K562 (cell line): ENCODE measurements around the gene KCNB1. TPM values are rescaled to one million over a fixed set of nuclear protein-coding genes. Genes with fewer than 3 reads are reported as not detected.

ENCODE experiments used
- ATAC-seq: fragments of 200-7000 bp; cut with Tn5 transposase; 3 replicates; pipeline ENCODE4 v1.9.1; 2020; ENCODE audit warnings: moderate library complexity
- BruUV-seq: library from RNA; stranded (reverse); fragments of 400-500 nt; replicated peaks from 2 replicates; lab custom pipeline; 2021; lab: Mats Ljungman, UMichigan
- CTCF ChIA-PET: fragments of 300-600 bp; formaldehyde crosslinking; extraction: SDS; loops from one replicate; lab custom pipeline; 2021; ENCODE audit warnings: low intra/inter-chr PET ratio; lab: Yijun Ruan, JAX
- POLR2A ChIA-PET: fragments of 300-600, 350-650 bp; sonication (Branson Sonifier 250); formaldehyde crosslinking; extraction: SDS; loops from one replicate; lab custom pipeline; 2021; ENCODE audit warnings: antibody characterized with exemption, inconsistent platforms; lab: Yijun Ruan, JAX
- DNase-seq, 4 experiments: peaks; one replicate each; pipeline versions ENCODE4 v3.0.0 to v3.0.0-alpha.2; 2011 to 2018; ENCODE audit warnings: low spot score in 3 of 4, mixed read lengths in 3 of 4; ENCODE audit errors: extremely low read depth in 1 of 4
- FAIRE-seq: peaks from 2 replicates; lab custom pipeline; 2011; peaks lifted over from hg19 to GRCh38; lab: Jason Lieb, UNC
- H2AFZ ChIP-seq: 2 replicates; pipeline ENCODE4 v1.6.0; 2011; ENCODE audit warnings: low read depth, low read length, control low read depth, inconsistent platforms
- H3K27ac ChIP-seq: fragments of 200-600 bp; 3 replicates; pipeline ENCODE4 v1.8.0; 2011; ENCODE audit warnings: low read depth, mild to moderate bottlenecking, control low read depth, inconsistent platforms, low read length, moderate library complexity, mixed read lengths; ENCODE audit errors: extremely low read depth
- H3K27me3 ChIP-seq, 2 experiments: fragments of 300-600 bp in 1 of 2; 2 replicates in 1 of 2; 3 replicates in 1 of 2; pipeline versions ENCODE4 v1.6.0 to v1.8.0; 2011; ENCODE audit warnings: inconsistent platforms in 2 of 2, low read length in 2 of 2, mild to moderate bottlenecking in 1 of 2, mixed read lengths in 1 of 2, moderate library complexity in 1 of 2; ENCODE audit not compliant: control insufficient read depth in 2 of 2, insufficient read depth in 2 of 2
- H3K36me3 ChIP-seq: fragments of 300-600 bp; 3 replicates; pipeline ENCODE4 v1.8.0; 2011; ENCODE audit warnings: mild to moderate bottlenecking, low read length, inconsistent platforms; ENCODE audit not compliant: control insufficient read depth, insufficient read depth
- H3K4me1 ChIP-seq, 2 experiments: fragments of 200-600 bp in 1 of 2; replicated peaks in 1 of 2; 2 replicates in 1 of 2; 3 replicates in 1 of 2; pipeline versions ENCODE4 v1.5.1 to v1.8.0; 2011; ENCODE audit warnings: inconsistent platforms in 2 of 2, low read length in 2 of 2, mild to moderate bottlenecking in 1 of 2, mixed read lengths in 1 of 2, moderate library complexity in 1 of 2; ENCODE audit not compliant: control insufficient read depth in 2 of 2, insufficient read depth in 2 of 2
- H3K4me2 ChIP-seq: 2 replicates; pipeline ENCODE4 v1.6.1; 2011; ENCODE audit warnings: low read length, control low read depth, inconsistent platforms, mixed read lengths; ENCODE audit not compliant: insufficient read depth
- H3K4me3 ChIP-seq: fragments of 200-600 bp; sonication (generic), shearing (Covaris generic); 2 replicates; pipeline ENCODE4 v1.5.1; 2016; ENCODE audit warnings: control low read depth, inconsistent platforms
- H3K79me2 ChIP-seq: fragments of 200-600 bp; 3 replicates; pipeline ENCODE4 v1.8.0; 2011; ENCODE audit warnings: low read length, inconsistent platforms; ENCODE audit not compliant: control insufficient read depth, insufficient read depth
- H3K9ac ChIP-seq, 2 experiments: 2 replicates each; pipeline versions ENCODE4 v1.6.0 to v1.6.1; 2011; ENCODE audit warnings: low read depth in 2 of 2, low read length in 2 of 2, control low read depth in 1 of 2, inconsistent platforms in 1 of 2, mild to moderate bottlenecking in 1 of 2, mixed read lengths in 1 of 2; ENCODE audit not compliant: insufficient read depth in 1 of 2
- H3K9me1 ChIP-seq: one replicate; pipeline ENCODE4 v1.6.0; 2011; ENCODE audit warnings: inconsistent platforms, mild to moderate bottlenecking, low read length, moderate library complexity; ENCODE audit not compliant: control insufficient read depth, insufficient read depth
- H3K9me3 ChIP-seq: replicated peaks from 2 replicates; pipeline ENCODE4 v1.5.1; 2011; ENCODE audit warnings: low read depth, low read length, inconsistent platforms; ENCODE audit not compliant: control insufficient read depth, insufficient read depth
- H4K20me1 ChIP-seq: replicated peaks from 2 replicates; pipeline ENCODE4 v1.6.1; 2011; ENCODE audit warnings: low read length, inconsistent platforms, mixed read lengths; ENCODE audit not compliant: control insufficient read depth, insufficient read depth
- CHAMP1 ChIP-seq: fragments of 450-650 bp; IDR thresholded peaks from 2 replicates; pipeline ENCODE4 v1.6.1; 2016; ENCODE audit warnings: mild to moderate bottlenecking
- IFI16 ChIP-seq: fragments of 250-450 bp; sonication (Bioruptor Pico); IDR thresholded peaks from 2 replicates; pipeline ENCODE4 v2.1.2; 2022; ENCODE audit warnings: mild to moderate bottlenecking, inconsistent platforms
- SIRT6 ChIP-seq: IDR thresholded peaks from one replicate; pipeline ENCODE4 v1.6.1; 2012; ENCODE audit warnings: low read depth, mild to moderate bottlenecking, control low read depth, inconsistent platforms, low read length, moderate library complexity
- SMAD4 ChIP-seq: fragments of 250-450 bp; sonication (Bioruptor Pico); conservative IDR thresholded peaks from 2 replicates; pipeline ENCODE4 v1.8.0; 2021; ENCODE audit warnings: inconsistent platforms, mild to moderate bottlenecking, moderate library complexity
- ZNF174 ChIP-seq: fragments of 250-450 bp; sonication (Bioruptor Pico); IDR thresholded peaks from 2 replicates; pipeline ENCODE4 v1.4.0; 2020; ENCODE audit warnings: mild to moderate bottlenecking
- ZNF609 ChIP-seq: sonication (generic); formaldehyde crosslinking; IDR thresholded peaks from 2 replicates; pipeline ENCODE4 v1.8.1; 2023; ENCODE audit warnings: missing genetic modification reagents, mild to moderate bottlenecking, borderline replicate concordance
- ZNF696 ChIP-seq: fragments of 250-450 bp; sonication (Bioruptor Pico); conservative IDR thresholded peaks from 2 replicates; pipeline ENCODE4 v1.4.0; 2020; ENCODE audit warnings: mild to moderate bottlenecking, moderate library complexity
- WGBS: fragments of 100-300 bp; shearing (Covaris generic); methylation state at CpG from one replicate; pipeline ENCODE4 v1.1.6; 2016; ENCODE audit warnings: low coverage, mixed read lengths; ENCODE audit not compliant: insufficient coverage; ENCODE audit errors: missing lambda C conversion rate; 5-methylcytosine and 5-hydroxymethylcytosine counted together
- in situ Hi-C: fragments of 300-500 bp; cut with MboI; formaldehyde crosslinking; loops from 4 replicates; pipeline ENCODE4 v1.15.0; 2018; ENCODE audit warnings: inconsistent platforms, mixed read lengths
- intact Hi-C: fragments of 100-400 bp; cut with micrococcal nuclease; formaldehyde crosslinking; loops from 2 replicates; pipeline ENCODE4 v1.14.2; 2022
- polyA plus RNA-seq, 8 experiments: library from polyadenylated mRNA; depleted of rRNA in 4 of 8; stranded (reverse) in 5 of 8; unstranded in 3 of 8; fragments of >200 nt; fragmentation: Nextera tagmentation in 2 of 8; fragmentation: Illumina TruSeq in 1 of 8; extraction: Ambion mirVana in 2 of 8; extraction: Trizol in 1 of 8; gene quantifications; 2 replicates each; pipeline versions ENCODE4 v1.2.1 to v1.2.3, GENCODE V29; 2011 to 2014; ENCODE audit warnings: inconsistent platforms in 1 of 8, missing spikeins in 1 of 8
- total RNA-seq, 7 experiments: library from RNA; depleted of rRNA in 6 of 7; stranded (reverse); fragments of >200 nt in 6 of 7; fragmentation: Illumina TruSeq in 2 of 7; extraction: Trizol in 2 of 7; gene quantifications; 2 replicates each; pipeline versions ENCODE4 v1.2.1 to v1.2.3, GENCODE V29; 2011 to 2021; ENCODE audit warnings: low replicate concordance in 1 of 7

Gene KCNB1
- total and polyA plus RNA-seq, 9 of the 15 experiments (the other 6 are each of a cell fraction or from before 2014, with no cell fraction given): 0.01 to 0.06 TPM; not detected in 7

GRCh38 chr20:49344140-49344539 lies 138.3 kb downstream of the KCNB1 start:
- POLR2A ChIA-PET: interaction anchor here (0.6 to 0.7 kb wide), 2 partner anchors 169 to 238 kb away, joined by 3 to 4 read pairs; no protein-coding TSS in a partner anchor
- no peak overlapping the region for H2AFZ ChIP-seq

GRCh38 chr20:49343246-49343645 lies 139.2 kb downstream of the KCNB1 start:
- FAIRE-seq (no peak), ATAC-seq (no peak), DNase-seq (no peak)
- Histone ChIP-seq H3K9me3 (no peaks in the 10 kb centered on the region), H3K4me1 (no peaks in the 10 kb centered on the region), H3K9me1 (no peaks in the 10 kb centered on the region), H4K20me1 (no peaks in the 10 kb centered on the region; the same call in 1 of the 2 replicates), H3K27ac (no peak overlapping the region), H3K27me3 (peaks cover 29 to 40% of the 10 kb centered on the region in 2 experiments), H3K4me2 (no peak overlapping the region), H3K4me3 (no peak overlapping the region), H3K9ac (no peak overlapping the region), H3K79me2 (no peaks in the 10 kb centered on the region), H3K36me3 (no peaks in the 10 kb centered on the region), H2AFZ (no peak overlapping the region)
- BruUV-seq: no TSS peak
- in situ Hi-C loops: loop anchor here (25.0 kb wide), 1 partner anchor 544 kb away; no protein-coding TSS in a partner anchor
- intact Hi-C loops: no loop called here
- WGBS: 0% methylated on average over 7 of the region's 9 CpGs
- CTCF ChIA-PET: interaction anchor here (0.6 kb wide), 1 partner anchor 10 kb away, joined by 6 read pairs; no protein-coding TSS in a partner anchor
- POLR2A ChIA-PET: interaction anchor here (0.6 to 0.8 kb wide), 4 partner anchors 53 to 1181 kb away, joined by 3 to 4 read pairs (median 3); no protein-coding TSS in a partner anchor
- TF ChIP-seq IFI16 (CRISPR knock-in tag): no peak
- no peak for TF ChIP-seq SIRT6
- no peak for TF ChIP-seq CHAMP1
- no peak for TF ChIP-seq SMAD4 (CRISPR knock-in tag)
- TF ChIP-seq ZNF174 (CRISPR knock-in tag): no peak
- TF ChIP-seq ZNF609: no peak

More at GRCh38 chr20:49344140-49344539, 138.3 kb downstream of the KCNB1 start:
- no peak overlapping the region for H3K9ac ChIP-seq
- peaks cover 29 to 40% of the 10 kb centered on the region in 2 experiments for H3K27me3 ChIP-seq
- 0% methylated on average over 2 of the region's 2 CpGs for WGBS
- H3K27ac ChIP-seq: no peak overlapping the region
- no peaks in the 10 kb centered on the region for H3K4me1 ChIP-seq
- no peak for DNase-seq
- H4K20me1 ChIP-seq: no peaks in the 10 kb centered on the region; the same call in 1 of the 2 replicates
- H3K9me1 ChIP-seq: no peaks in the 10 kb centered on the region
- no peaks in the 10 kb centered on the region for H3K79me2 ChIP-seq
- ATAC-seq: no peak
- no TSS peak for BruUV-seq
- no peak overlapping the region for H3K4me3 ChIP-seq
- no peaks in the 10 kb centered on the region for H3K9me3 ChIP-seq
- H3K4me2 ChIP-seq: no peak overlapping the region
- TF ChIP-seq ZNF696 (CRISPR knock-in tag): no peak
- H3K36me3 ChIP-seq: no peaks in the 10 kb centered on the region
- CTCF ChIA-PET: no interaction called here
- no peak for FAIRE-seq
- intact Hi-C loops: no loop called here
- in situ Hi-C loops: loop anchor here (25.0 kb wide), 1 partner anchor 543 kb away; no protein-coding TSS in a partner anchor
